Measurements from ENCODE around the gene ARHGAP25.
"Not testable (repeated sequence)": the region's sequence is repeated elsewhere in the genome, so short reads cannot be mapped to it uniquely, and the experiment has no call there.

ARHGAP25 gene

DNA sequence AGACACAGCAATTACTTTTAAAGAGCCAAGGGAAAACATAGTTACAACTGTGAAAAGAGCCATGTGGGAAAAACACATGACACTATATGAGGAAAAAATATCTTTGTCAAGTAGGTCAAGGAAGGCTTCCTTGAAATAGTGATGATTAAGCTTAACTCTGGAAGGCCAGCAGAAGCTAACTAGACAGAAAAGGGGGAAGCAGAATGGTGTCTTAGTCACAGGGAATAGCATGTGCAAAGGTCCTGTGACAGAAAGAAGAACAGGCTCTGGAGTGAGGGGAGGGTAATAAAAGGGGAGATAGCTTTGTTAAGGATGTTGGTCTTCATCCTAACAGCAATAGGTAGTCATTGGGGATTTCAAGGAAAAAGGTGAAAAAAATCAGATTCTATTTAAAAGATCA, 64.0 kb downstream of the ARHGAP25 start:
- DNase-seq (ENCODE audit: low read depth) = no peak

DNA sequence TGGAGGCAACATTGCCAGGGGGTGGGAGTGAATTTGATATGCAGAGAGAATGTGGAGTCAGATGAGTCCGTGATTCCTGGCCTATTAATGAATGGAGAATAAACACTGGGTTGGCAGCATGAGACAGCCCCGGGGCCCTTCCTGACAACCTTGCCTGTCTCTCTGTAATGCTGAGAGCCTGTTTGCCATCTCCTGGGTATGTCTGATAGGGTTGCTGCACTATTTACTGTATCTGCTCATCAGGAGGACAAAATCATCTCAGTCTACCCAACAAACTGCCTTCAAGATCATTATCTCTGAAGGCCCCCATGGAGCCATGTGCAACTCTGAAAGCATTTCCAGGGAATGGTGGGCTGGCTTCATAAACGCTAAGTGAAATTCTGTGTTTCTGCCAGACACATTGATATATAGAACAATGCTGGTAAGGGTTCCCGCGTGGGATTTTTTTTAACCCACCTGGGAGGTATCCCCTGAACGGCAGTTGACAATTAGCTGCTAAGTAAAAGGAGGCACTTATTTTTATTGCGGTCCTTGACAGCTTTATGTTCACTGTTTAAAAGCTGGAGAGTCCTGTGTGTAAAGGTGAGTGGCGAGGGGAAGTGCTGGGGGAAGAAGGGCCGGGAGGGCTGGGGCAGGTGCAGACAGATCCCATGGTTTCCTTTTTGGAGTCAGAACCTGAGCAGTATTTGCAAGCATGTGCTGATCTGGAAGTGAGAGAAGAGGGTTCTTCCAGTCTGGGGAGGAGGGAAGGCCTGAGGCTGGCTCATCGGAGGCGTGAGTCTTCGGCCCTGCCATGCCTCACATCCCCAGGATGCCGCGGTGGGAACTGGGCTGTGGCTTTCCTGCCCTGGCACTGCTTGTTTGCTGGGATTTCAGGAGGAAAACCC, 64.8 kb downstream of the ARHGAP25 start:
- DNase-seq (ENCODE audit: low read depth) = no peak

DNA sequence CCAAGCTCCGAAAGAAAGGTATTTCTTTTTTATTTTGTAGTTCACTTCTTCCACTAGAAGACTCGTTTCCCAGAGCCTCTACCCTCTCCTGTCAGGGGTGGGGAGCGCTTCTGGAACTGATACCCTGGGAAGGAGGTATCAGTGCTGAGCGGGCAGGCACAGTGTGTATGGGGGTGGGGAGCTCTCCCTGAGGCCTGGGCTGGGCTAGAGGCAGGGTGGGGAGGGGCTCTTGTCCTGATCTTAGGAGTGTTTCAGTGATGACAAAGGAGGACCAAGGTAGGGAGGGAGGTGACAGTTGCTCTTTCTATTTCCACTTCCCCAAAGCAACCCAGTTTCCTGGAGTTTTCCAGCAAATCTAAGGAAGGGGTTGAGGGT, 65.4 kb downstream of the ARHGAP25 start:
- DNase-seq (ENCODE audit: low read depth) = no peak

GRCh38 chr2:68800517-68800916, 65.9 kb downstream of the ARHGAP25 start:
- no peak for DNase-seq (ENCODE audit: low read depth)

- DNase-seq (ENCODE audit: low read depth) = not testable (repeated sequence)
Observed at GRCh38 chr2:68802161-68802560, 67.5 kb downstream of the ARHGAP25 start.

DNA sequence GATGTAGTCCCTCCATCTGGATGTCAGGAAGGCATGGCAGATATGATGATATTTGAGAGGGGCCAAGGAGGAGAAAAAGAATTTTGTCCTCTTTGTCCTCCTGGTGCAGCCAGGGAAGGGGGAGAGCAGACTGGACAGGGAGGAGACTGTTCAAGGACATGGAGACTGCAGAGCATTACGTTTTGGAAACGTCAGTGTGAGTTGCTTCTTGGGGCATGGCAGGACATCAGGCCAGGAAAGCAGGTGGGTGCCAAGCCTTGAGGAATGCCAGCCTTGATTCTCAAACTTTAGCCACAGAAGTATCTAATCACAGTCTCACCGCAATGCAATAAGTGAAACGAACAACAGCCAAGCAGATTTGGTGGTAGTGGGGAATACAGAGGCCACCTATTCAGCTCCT, 70.4 kb downstream of the ARHGAP25 start:
- DNase-seq (ENCODE audit: low read depth) = no peak

GRCh38 chr2:68806511-68807109, 72.0 kb downstream of the ARHGAP25 start:
- DNase-seq (ENCODE audit: low read depth) = peak; percentile 22

- no peak for DNase-seq (ENCODE audit: low read depth)
Observed at GRCh38 chr2:68807821-68808266, 73.2 kb downstream of the ARHGAP25 start.

GRCh38 chr2:68809324-68810240, 75.0 kb downstream of the ARHGAP25 start:
- no peak for DNase-seq (ENCODE audit: low read depth)

DNA sequence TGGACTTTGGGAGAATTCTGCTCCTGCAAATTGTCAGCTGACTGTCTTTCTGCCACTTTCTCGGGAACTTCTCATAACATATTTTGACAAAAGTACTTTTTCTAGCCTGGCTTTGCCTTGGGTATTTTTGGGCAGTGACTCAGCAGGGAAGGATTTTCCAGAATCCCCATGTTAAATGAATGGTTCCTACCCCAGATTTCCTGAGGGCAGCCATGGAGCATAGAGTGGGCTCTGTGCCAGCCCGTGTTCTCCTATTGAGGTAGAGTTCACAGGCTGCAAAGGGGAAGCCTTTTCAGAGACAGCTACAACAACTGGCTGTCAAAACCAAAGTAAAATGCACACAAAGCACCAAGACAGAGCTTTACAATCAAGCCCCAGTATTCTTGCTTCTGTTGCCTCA, 76.8 kb downstream of the ARHGAP25 start:
- peak; percentile 40 for DNase-seq (ENCODE audit: low read depth)

DNA sequence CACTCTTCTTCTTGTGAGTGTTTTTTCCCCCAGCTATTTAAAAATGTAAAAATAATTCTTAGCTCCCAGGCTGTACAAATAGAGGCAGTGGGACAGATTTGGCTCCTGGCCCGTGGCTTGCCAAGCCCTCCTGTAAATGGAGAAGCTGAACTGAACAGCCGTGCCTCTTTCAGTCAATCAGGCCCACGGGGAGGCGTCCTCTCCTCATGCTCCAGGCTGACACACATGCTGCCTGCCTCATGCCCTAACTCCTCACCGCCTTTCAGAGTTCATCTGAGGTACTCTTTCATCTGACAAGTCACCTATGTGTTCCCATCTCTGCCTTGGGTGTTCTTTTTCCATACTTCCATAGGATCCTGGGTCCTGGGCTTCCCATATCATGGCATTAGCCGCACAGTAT, 77.6 kb downstream of the ARHGAP25 start:
- no peak for DNase-seq (ENCODE audit: low read depth)

DNA sequence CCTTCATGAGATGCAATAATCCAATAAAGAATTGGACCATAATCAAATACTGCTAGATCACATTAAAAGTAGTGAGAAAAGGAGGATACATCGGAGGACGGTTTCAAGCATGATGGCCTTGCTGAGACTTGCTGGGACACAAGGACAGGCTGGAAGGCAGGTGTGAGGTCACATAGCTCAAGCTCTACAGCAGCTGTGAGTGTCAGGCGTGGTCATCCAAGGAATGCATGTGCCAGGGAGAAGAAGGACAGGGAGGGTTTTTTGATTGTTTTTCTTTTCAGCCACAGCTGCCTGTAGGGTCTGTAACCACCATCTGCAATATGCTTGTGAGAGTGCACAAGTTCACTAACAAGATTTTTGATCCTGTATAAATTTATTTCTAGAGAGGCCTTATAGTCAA, 79.0 kb downstream of the ARHGAP25 start:
- DNase-seq (ENCODE audit: low read depth) = no peak

DNA sequence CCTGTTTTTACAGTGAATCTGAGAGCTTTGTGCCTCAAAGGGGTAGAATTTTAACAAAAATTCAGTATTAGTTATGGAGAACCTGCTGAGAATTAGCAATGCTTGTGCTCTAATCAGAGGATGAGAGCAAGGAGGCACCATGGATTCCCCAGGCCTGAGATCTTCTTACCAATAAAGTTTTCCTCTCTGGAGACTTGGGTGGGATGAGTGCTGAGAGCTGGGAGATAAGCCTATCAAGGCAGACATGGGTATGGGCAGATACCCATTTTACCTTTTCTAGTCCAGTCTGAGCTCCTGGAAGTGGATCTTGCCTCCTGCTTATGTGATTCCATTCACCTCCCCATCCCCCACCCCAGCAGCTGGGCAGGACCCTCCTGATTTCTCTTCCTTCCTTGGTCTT, 82.7 kb downstream of the ARHGAP25 start:
- no peak for DNase-seq (ENCODE audit: low read depth)

DNA sequence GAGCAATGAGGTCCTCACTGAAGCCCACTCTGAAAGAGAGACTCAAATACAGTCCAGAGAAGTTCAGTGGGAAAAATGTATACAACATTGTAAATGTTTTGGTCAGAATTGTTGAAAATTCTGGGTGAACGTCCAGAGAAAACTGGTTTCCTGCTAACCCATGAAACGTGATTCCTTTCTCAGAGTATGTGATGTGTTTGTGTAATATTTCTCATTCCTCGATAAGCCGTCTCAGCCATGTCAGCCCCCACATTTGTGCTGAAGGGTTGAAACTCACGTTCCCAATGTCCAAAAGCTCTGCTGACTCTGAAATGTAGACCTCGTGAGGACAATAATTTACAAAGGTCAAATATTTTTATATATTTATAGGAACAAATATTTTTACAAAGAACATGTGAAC, 84.9 kb downstream of the ARHGAP25 start:
- no peak for DNase-seq (ENCODE audit: low read depth)

- DNase-seq (ENCODE audit: low read depth) = no peak
Observed at GRCh38 chr2:68822207-68822872, 87.7 kb downstream of the ARHGAP25 start.

GRCh38 chr2:68824831-68825230, 90.2 kb downstream of the ARHGAP25 start:
- peak; percentile 13 for DNase-seq (ENCODE audit: low read depth)

DNA sequence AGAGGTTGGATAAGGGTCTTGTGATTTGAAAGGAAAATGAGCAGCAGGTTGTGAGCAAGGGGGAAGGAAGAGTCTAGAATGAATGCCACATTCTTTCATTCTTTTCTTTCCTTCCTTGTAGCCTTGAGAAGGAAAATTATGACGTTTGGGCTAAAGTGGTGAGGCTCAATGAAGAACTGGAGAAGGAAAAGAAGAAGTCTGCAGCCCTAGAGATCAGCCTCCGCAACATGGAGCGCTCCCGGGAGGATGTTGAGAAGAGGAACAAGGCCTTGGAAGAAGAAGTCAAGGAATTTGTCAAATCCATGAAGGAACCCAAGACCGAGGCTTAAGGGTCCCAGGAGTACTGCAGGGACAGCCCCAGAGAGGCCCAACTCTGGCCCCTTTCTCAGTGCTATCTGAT, 91.3 kb downstream of the ARHGAP25 start:
- no peak for DNase-seq (ENCODE audit: low read depth)

DNA sequence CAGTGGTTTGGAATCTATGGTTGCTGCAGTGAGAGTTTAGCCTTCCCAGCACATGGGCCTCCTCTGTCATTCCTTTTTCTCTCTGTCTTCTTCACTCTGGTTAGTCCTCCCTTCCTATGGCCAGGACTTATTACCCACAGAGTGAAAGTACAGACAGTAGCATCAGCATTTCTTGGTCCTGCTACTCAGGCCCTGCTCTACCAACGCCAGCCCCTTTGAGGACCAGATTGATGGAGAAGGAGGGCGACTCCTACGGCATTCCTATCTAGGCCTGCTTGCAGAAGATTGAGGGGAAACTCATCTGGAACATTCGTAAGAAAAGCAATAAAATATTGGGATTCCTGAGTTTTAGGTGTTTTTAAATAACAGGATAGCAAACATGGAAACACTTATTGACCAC, 93.1 kb downstream of the ARHGAP25 start:
- no peak for DNase-seq (ENCODE audit: low read depth)

GRCh38 chr2:68828887-68829708, 94.5 kb downstream of the ARHGAP25 start:
- peak; percentile 80 for DNase-seq (ENCODE audit: low read depth)

GRCh38 chr2:68829749-68830148, 95.1 kb downstream of the ARHGAP25 start:
- DNase-seq (ENCODE audit: low read depth) = no peak

- DNase-seq (ENCODE audit: low read depth) = peak; percentile 84
Observed at GRCh38 chr2:68831686-68832232, 97.1 kb downstream of the ARHGAP25 start.

All from stromal cell of bone marrow (primary cell).